LHCN-M2 (cell line): ENCODE measurements around the gene BPHL. TPM values are rescaled to one million over a fixed set of nuclear protein-coding genes. Genes with fewer than 3 reads are reported as not detected.
"Not testable (repeated sequence)": the region's sequence is repeated elsewhere in the genome, so short reads cannot be mapped to it uniquely, and the experiment has no call there.

Experiments
- DNase-seq: peaks from one replicate; pipeline ENCODE4 v3.0.0-alpha.2; 2012; ENCODE audit warnings: low read depth
- polyA plus RNA-seq: library from polyadenylated mRNA; unstranded; fragments of >200 nt; gene quantifications from one replicate; pipeline ENCODE4 v1.2.1, GENCODE V29; 2012; ENCODE audit warnings: missing spikeins
- total RNA-seq: library from RNA; depleted of rRNA; stranded (reverse); fragments of >200 nt; gene quantifications from 2 replicates; pipeline ENCODE4 v1.2.3, GENCODE V29; 2014; rRNA removed

The BPHL gene
- 22.5 and 28.0 TPM in 2 replicates for total RNA-seq
- 28.7 TPM for polyA plus RNA-seq

GRCh38 chr6:3118353-3119039, at the start of gene BPHL:
BPHL (plus strand) TSS chr6:3118711; CDS start chr6:3118741, 30 bp downstream.
- DNase-seq: peak; percentile 86

GRCh38 chr6:3071568-3071967, 46.9 kb upstream of the BPHL start:
- DNase-seq: no peak

- no peak for DNase-seq
Observed at GRCh38 chr6:3072798-3073197, 45.7 kb upstream of the BPHL start.

GRCh38 chr6:3073382-3073781, 45.1 kb upstream of the BPHL start:
- DNase-seq: no peak

- no peak for DNase-seq
Observed at GRCh38 chr6:3075772-3076113, 42.8 kb upstream of the BPHL start.

- no peak for DNase-seq
Observed at GRCh38 chr6:3076320-3076719, 42.2 kb upstream of the BPHL start.

GRCh38 chr6:3077430-3077829, 41.1 kb upstream of the BPHL start:
- DNase-seq: no peak

- not testable (repeated sequence) for DNase-seq
Observed at GRCh38 chr6:3078952-3079351, 39.6 kb upstream of the BPHL start.

- no peak for DNase-seq
Observed at GRCh38 chr6:3079682-3080081, 38.8 kb upstream of the BPHL start.

GRCh38 chr6:3081960-3082359, 36.6 kb upstream of the BPHL start:
- DNase-seq: no peak

GRCh38 chr6:3085074-3085473, 33.4 kb upstream of the BPHL start:
- no peak for DNase-seq

- no peak for DNase-seq
Observed at GRCh38 chr6:3086282-3086946, 32.1 kb upstream of the BPHL start.

GRCh38 chr6:3088446-3088845, 30.1 kb upstream of the BPHL start:
- DNase-seq: peak; percentile 71

- peak; percentile 31 for DNase-seq
Observed at GRCh38 chr6:3088968-3089367, 29.5 kb upstream of the BPHL start.

GRCh38 chr6:3090013-3090412, 28.5 kb upstream of the BPHL start:
- peak; percentile 59 for DNase-seq

- no peak for DNase-seq
Observed at GRCh38 chr6:3094815-3095214, 23.7 kb upstream of the BPHL start.

- no peak for DNase-seq
Observed at GRCh38 chr6:3102875-3103274, 15.6 kb upstream of the BPHL start.

GRCh38 chr6:3108746-3109414, 9.6 kb upstream of the BPHL start:
- no peak for DNase-seq

- DNase-seq: no peak
Observed at GRCh38 chr6:3109761-3110160, 8.8 kb upstream of the BPHL start.

GRCh38 chr6:3114377-3114776, 4.1 kb upstream of the BPHL start:
- DNase-seq: no peak

- no peak for DNase-seq
Observed at GRCh38 chr6:3117912-3118352, 579 bp upstream of the BPHL start.

GRCh38 chr6:3119040-3119723, 671 bp downstream of the BPHL start:
- DNase-seq: peak; percentile 38
